Colon (tissue), 2 donors: ENCODE measurements around the gene CDH2.

Experiments
- FAIRE-seq: peaks from 2 replicates; lab custom pipeline; 2012; peaks lifted over from hg19 to GRCh38; lab: Jason Lieb, UNC
- donor health status: control.
- donor health status: control.

CDH2 gene

DNA sequence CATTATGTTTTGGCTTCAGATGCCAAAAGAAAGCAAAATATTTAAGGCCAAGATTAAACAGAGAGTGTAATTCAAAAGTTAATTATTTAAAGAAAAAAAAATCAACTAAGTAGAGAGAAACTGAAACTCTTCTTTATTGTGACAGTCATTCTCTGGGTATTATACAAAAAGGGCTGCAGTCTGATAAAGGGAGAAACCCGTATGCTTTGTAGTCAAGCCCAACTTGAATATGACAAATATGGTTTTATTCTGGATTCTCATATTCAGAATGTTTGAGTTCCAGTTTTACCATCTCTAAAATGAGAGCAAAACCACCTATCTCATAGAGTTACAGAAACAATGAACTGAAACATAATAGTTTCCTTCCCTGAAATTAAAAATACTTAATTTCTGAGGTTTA lies 8.2 kb downstream of the CDH2 start:
- FAIRE-seq, result no peak

DNA sequence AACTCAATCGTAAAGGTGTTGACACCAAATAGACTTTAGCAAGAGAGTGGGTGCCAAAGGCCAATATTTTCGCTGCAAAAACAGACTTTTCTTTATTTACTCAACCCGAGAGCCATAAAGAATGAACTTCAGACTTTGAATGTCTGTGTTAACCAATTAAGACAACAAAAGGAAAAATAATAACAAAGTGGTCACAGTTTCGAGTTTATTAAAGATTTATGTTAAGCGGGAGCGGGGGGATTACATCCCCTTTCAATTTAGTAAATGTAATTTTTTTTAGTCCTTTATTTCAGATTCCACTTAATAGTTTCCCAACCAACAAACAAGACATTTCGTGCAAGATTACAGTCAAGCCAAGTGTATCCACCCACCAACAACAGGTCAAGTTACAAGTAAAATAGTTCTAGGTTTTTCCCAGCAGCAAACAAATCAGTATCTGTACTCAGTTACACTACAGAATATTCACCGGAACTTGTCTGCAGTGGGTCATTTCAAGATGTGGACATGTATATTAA lies 9.0 kb downstream of the CDH2 start:
- no peak for FAIRE-seq

DNA sequence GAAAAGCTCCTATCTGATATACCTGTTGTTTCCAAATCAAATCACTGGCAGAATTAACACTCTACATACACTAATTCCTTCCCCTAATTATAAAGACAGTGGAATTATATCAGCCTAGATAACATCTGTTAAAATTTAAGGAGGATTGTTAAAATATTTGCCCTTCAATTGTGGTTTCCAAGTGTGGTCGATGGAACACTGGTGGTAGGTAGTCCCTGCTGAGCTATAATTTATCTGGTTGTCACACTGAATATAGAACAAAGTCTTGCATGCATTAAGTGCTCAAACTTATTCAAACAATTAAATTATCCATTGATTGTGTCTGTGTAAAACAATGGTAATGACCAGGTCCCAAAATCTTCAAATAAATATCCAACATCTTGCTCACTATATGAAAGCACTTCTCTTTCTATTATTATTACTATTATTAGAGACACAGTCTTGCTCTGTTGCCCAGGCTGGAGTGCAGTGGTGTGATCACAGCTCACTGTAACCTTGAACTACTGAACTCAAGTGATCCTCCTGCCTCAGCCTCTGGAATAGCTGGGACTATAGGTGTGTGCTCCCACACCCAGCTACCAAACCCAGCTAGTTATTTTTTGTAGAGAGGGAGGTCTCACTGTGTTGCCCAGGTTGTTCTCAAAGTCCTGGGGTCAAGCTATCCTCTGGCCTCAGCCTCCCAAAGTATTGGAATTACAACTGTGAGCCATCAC lies 12.0 kb downstream of the CDH2 start:
- no peak for FAIRE-seq

DNA sequence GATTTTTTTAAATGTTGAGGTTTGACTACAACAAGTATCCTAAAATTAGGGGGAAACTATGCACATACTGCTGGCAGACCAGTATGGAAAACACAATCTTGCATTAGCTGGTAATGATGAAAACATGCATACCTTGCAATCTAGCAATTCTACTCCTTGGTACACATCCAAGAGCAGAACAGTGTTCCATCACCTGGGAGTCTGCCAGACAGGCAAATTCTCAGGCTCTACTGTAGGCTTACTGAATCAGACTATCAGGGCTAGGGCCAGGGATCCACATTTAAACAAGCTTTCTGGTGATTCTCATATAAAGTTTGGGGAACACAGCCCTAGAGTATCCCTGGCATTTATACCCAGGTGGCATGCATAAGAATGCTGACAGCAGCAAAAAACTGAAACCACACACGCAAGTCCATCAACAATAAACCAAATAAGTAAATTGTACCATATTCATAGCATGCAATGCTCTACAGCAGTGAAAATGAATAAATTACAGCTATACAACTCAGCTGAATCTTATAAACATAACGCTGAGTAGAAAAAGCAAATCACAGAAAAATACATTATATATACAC lies 13.6 kb downstream of the CDH2 start:
- no peak for FAIRE-seq

DNA sequence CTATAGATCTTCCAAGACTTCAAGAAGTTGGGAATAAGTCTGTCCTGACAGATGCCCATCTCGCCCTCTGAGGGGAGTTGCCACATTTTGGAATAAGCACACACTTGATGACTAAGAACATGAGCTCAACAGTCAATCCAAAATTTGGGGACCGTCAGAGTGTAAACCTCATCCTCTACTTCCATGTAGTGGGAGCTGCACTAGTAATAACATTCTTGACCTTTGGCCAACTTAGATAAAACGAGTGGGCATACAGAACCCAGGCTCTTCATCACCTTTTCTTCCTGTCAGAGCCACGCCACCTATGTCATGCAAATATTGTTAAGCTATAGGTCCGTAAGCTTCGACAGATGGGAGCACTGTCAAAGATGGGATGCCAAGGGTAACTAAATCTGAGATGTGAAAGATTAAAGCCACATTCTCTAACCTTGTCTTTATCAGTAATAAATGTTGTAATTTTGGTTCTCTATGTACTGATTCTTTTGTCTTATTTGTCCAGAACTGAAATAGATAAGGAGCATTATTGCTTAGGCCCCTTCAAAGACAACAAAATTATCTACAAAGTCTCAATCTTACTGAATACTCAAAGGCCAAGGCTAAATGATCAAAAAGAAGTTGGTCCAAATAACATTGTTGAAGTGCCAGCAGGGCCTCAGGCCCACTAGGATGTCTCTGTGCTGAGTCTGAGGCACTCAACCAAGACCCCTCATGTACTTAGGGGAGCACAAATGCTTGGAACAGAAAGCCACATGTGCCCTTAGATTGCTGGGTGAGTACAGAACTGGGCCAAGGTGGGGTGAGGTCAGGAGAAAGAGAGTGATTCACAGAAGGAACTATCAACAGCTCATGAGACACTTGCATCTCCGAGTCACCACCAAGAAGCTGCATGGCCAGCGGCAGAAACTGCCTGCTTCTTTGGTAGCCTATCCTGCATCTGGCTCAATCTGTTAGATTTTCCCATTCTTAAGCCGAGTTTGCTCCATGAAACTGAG lies 15.0 kb downstream of the CDH2 start:
- no peak for FAIRE-seq

DNA sequence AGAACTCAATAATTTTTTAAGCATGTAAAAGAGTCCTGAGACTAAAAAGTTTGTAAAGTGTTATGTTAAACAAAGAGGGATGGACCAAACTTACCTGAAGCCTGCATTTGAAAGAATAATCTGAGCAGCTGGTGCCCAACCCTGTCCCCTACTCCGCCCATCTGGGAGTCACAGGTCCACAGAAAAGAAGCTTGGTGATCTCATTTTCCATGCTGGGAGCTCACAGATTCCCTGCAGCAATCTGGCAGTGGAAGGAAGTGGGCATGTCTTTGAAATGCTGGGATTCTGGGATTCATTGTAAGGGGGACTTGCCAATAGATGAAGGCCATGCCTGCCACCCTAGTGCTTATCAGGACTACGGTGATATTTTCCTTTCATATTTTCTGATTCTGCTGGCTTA lies 17.9 kb downstream of the CDH2 start:
- FAIRE-seq, result no peak

DNA sequence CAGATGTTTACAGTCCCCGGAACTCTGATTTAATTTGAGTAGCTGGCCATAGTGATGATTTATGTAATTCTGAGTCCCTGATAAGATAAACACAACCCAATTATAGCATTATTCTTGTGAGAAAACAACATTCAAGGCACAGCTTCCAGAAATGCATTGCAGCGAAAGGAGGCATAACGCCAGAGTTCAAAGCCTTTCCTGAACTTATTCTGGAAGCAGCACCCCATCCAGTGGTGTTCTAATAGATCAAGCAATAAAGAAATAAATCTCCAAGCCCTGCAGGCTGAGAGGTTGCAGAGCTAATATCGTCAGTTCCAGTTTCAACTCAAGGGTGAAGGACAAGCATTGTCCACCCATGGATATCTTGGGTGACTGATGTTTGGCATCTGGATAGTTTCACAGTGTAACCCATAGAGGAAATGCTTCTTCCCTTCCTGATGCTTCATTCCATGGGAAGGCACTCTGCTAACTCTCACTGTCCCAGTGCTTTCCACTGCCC lies 18.8 kb downstream of the CDH2 start:
- no peak for FAIRE-seq

DNA sequence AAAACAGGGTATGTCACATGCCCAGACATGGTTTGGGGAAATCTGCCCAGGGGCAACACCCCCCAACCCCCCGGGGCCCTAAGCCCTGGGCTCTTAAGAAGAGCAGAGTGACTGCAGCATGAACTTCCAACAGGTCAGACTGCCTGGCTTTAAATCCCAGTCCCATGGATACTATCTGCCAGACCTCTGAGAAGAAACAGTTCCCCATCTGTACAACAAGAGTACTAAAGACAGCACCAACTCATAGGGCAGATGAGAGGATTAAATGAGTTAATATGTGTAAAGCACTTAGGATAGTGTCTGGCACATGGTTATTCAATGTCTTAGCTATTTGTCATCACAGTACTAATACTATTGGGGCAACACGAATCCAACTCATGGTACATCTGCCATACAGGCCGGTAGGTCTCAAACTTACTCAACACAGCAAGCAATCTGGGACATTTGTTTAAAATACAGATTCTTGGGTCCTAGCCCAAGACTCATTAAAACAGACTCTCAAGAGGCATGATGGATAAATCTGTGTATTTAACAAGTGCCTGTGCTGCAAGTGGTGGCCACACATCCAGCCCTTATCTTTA lies 23.4 kb downstream of the CDH2 start:
- no peak for FAIRE-seq

DNA sequence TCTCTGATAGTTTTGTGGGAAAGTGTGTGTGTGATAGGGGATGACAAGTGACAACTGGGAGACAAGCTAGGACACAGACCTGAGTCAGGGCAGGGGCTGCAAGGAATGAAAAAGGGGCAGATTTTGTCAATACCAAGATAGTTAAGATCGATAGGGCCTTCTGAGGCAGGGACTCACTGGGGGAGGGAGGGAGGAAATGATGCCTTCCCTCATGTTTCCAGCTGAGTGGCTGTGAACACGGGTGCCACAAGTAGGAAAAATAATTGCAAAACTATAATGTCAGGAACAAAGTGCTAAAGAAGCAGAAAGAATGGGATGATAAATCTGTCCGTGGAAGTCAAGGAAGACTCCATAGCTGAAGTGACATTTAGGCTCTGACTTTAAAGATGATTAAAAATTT lies 24.2 kb downstream of the CDH2 start:
- no peak for FAIRE-seq

DNA sequence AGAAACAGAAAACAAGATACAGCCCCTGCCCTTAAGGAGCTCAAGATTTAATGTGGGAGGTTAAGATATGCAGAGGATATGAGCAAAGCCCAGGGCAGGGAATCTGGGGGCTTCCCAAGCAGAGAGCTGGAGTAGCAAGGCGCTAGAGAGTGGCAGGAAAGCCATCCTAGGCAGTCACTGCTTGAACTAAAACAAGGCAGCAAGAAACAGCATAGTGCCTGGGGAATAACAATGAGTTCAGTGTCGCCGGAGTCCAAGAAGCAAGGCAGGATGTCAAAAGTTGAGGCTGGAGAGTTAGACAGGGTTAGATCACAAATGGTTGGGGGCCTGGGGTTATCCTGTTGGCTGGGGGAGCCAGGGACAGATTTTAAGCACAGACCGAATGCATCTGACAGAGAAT lies 24.6 kb downstream of the CDH2 start:
- no peak for FAIRE-seq

DNA sequence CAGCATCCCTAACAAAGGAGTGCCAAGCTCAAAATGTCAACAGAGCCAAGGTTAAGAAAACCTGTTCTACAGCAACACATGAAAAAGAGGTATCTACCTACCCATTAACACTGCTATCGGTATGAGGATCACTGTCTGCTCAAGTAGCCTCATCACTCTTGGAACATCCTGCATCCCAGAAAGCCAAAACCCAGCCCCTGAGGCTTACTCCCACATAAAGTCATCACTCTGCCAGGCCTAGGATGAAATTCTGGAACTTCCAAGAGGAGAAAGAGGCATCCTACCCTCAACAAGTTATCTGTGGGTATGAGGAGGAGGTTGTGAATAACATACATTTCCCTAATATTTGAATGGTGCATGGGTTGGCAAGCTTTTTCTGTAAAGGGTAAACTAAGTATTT lies 25.5 kb downstream of the CDH2 start:
- no peak for FAIRE-seq

DNA sequence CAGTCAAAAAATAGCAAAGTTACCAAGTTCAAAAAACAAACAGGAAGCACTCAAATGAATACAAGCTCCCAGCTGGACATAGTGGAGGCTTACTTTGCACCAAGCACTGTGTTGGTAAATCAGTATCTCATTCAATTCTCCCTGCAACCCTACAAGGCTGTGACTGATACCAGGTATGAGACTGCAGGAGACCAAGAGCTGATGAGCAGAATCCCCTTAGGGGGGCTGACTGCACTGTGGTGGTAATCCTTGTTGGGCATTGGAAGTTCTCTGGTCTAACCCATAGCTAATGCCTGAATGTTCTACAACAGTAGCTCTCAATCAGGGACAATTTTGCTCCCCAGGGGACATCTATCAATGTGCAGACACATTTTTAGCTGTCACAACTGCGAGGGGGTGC lies 26.0 kb downstream of the CDH2 start:
- no peak for FAIRE-seq

DNA sequence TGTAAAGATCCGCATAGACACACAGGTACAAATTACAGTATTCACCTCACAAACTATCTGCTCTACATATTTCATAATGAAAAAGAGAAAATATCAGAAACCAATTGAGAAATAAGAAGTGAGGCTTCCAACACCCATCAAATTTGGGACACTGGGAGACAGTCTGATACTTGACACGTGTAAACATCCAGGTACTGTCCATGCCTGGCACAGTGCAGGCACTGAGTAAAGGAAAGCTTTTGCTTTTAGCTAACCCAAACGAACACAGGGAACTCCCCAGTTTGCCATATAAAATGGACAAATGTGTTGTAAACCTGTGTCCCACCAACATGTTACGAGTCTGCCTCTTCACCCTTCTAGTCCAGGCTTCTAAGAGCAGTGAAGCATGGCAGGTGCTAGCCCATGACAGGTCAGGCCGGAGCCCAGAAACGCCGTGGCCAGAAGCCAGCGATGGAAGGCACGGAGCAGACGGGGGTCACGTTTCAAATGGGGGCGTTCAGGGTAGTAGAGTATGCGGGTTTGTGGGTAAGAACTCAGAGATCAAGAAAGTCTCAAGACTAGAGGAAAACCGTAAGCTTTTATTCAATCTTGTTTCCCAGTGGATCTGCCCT lies 27.0 kb downstream of the CDH2 start:
- FAIRE-seq, result no peak

DNA sequence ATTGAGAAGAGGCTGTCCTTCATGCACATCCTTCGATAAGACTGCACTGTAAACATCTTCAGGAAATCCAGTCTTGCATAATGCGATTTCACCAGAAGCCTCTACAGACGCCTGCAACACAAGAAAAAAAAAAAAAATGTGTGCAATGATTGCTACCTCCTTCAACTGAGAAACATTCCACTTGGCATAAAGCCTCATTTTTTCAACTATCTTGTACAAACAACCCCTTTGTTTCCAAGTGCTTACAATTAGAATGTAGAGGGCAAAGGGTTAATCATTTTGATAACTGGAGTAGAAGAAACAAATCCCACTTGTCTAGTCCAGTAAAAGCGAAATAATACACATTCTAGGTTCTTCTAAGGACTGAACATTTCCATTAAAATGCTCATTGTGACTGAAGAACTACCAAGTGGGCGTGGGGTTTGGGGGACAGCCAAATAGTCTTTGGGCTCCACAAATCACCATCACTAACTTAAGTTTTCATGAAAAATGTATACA lies 29.2 kb downstream of the CDH2 start:
- FAIRE-seq, result no peak

DNA sequence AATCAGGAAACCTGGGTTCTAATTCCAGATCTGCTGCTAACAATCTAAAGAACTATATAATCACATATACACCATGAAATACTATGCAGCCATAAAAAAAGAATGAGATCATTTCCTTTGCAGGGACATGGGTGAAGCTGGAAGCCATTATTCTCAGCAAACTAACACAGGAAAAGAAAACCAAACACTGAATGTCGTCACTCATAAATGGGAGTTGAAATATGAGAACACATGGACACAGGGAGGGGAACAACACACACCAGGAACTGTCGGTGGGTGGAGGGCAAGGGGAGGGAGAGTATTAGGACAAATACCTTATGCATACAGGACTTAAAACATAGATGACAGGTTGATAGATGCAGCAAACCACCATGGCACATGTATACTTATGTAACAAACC lies 33.2 kb downstream of the CDH2 start:
- FAIRE-seq, result no peak

DNA sequence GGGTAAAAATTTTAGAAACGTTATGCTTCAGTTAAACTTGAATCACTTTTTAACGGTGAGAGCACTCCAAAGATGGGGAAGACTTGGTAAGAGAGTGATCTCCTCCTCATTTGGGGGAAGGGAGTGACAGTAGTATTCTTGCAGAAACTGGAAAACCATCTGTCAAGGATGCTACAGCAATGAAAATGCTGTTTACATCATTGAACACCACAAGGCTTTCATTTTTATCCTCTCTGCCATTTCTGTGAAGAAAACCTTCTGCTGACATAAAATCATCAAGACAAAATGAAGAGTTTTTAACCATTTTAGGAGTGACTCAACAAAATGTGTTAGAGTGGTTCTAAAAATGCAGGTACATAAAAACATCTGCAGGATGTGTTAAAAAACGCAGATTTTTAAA lies 38.1 kb downstream of the CDH2 start:
- no peak for FAIRE-seq

DNA sequence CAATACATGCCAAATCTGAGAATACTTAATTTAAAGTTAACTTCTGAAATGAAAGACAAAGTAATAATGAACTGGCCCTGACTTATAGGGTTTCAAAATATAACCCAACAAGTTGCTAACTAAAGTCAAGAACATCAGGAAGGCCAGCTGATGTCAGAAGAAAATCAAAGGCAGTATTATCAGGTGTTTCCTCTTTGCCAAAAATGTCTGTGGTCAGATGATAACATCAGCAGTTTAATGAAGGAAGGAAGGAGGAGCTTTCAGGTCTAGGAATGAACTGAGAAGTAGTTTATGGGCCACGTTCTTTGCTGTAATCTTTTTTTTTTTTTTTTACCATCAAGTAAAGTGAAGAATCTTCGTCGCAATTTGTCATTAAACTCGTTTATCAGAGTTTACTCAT lies 40.9 kb downstream of the CDH2 start:
- no peak for FAIRE-seq

DNA sequence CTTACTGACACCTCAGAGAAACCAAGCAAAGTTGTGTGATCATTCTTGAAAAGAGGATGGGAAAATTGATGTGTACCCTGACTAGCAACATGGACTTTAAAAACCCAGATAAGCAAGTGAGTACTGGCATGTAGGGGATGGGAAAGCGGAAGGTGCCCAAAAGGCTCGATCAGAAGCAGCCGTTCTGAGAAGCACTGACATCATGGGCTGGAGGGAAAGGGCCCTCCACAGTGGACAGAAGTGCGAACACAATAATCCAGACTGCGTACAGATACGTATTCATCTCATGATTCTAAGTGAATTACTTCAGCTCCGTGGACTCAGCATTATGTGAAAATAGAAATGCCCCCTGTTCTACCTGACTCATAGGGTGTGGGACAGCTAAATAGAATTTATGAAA lies 42.2 kb downstream of the CDH2 start:
- no peak for FAIRE-seq

DNA sequence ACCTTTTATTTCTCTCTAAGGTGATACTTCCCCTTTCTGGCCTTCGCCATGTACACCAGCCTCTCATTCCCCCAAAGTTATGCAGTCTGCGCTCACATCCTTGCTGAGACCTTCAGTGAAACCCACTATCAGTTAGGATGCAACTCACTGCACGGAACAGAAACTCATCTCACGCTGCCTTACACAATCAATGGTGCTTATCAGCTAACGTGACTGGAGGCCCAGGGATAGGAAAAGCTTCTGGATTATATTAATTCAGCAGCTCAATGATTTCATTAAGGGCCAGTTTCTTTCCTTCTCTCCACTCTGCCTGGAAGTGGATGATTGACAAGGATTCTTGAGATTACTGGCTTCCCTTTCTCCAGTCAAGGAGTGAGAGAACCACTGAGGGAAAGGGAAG lies 44.8 kb downstream of the CDH2 start:
- FAIRE-seq, result no peak

DNA sequence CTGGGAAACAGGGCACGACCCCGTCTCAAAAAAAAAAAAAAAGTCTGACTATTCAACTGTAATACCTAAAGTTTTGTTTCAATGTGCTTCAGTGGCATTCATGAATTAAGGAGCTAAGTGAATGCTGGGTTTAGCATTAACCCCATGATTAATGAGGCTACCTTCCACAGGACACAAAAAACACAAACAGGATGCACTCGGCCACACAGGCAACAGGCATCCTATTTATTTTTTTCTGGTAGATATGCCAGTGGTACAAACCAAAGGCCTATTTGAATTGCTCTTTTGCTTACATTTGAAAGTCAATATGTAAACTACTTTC lies 48.3 kb downstream of the CDH2 start:
- FAIRE-seq, result no peak

DNA sequence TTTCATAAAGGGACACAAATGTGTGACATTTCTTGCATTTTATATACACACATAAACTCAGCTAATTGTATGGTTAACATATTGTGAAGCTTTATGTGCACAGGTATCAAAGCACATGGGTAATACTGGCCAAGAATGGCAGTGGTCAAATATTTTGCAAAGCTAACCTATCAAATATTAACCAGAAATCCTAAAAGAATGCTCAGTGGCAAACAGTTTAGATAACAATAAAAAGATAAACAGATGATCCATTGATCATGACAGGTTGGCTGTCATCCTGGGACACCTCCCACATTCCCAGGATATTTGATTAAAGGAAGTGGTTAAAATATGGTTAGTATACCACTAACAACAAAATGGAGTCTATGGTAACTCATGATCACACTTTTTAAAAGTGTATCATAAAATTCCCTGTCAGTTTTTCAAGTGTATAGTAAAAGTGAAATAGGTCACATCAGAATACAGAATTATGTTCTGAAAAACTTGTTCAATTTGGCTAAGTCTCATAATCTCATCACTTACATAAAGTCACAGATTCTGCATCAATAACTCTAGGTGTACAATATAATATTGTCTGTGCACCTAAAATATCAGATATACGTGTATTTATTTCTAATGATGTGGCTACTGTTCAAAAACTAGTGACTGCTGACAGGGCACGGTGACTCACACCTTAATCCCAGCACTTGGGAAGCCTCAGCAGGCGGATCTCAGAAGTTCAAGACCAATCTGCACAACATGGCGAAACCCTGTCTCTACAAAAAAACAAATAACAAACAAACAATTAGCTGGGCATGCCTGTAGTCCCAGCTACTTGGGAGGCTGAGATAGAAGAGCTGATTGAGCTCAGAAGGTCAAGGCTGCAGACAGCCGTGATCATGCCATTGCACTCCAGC lies 48.9 kb downstream of the CDH2 start:
- no peak for FAIRE-seq
